GM23248 (cell line): ENCODE measurements around the gene OSBPL5.

Source experiments
- EZH2 ChIP-seq: fragments of 200-600 bp; sonication (generic); IDR thresholded peaks from 2 replicates; pipeline ENCODE4 v1.6.1; 2018; ENCODE audit warnings: antibody characterized with exemption, mild to moderate bottlenecking; ENCODE audit not compliant: insufficient read depth, poor library complexity, severe bottlenecking
- EZH2phosphoT487 ChIP-seq: fragments of 200-600 bp; sonication (generic); IDR thresholded peaks from 2 replicates; pipeline ENCODE4 v1.6.1; 2018; ENCODE audit warnings: antibody characterized with exemption, moderate library complexity, mild to moderate bottlenecking, low read depth; ENCODE audit not compliant: insufficient read depth

- TF ChIP-seq EZH2 (no peak), EZH2phosphoT487 (no peak)
Measured at GRCh38 chr11:3057069-3057963, 107.8 kb downstream of the OSBPL5 start, which contains the start of gene CARS1.
